Central memory CD8-positive, alpha-beta T cell (primary cell): ENCODE measurements around the gene GBP3.
"Not testable (repeated sequence)": the region's sequence is repeated elsewhere in the genome, so short reads cannot be mapped to it uniquely, and the experiment has no call there.

ENCODE experiments used
- ATAC-seq: fragments of 150-1000 bp; cut with Tn5 transposase; replicated peaks from 2 replicates; pipeline ENCODE4 v1.10.0; 2022; ENCODE audit warnings: mild to moderate bottlenecking, moderate FRiP score, moderate number of reproducible peaks; ENCODE audit not compliant: poor library complexity, severe bottlenecking; ENCODE audit errors: extremely low read depth
- DNase-seq, 2 donors: peaks; one replicate each; pipeline ENCODE4 v3.0.0; 2021; ENCODE audit warnings: low spot score in 2 of 2
- H3K27ac Mint-ChIP-seq: one replicate; pipeline ENCODE4 v1.8.0; 2022; ENCODE audit warnings: low read depth, mild to moderate bottlenecking, moderate library complexity, mixed read lengths
- H3K27me3 Mint-ChIP-seq: one replicate; pipeline ENCODE4 v1.8.0; 2022; ENCODE audit warnings: mixed read lengths
- H3K36me3 Mint-ChIP-seq: one replicate; pipeline ENCODE4 v1.8.0; 2022; ENCODE audit warnings: mild to moderate bottlenecking, moderate library complexity, mixed read lengths; ENCODE audit not compliant: insufficient read depth
- H3K4me1 Mint-ChIP-seq: one replicate; pipeline ENCODE4 v1.8.0; 2022; ENCODE audit warnings: mixed read lengths
- H3K4me3 Mint-ChIP-seq: one replicate; pipeline ENCODE4 v1.8.0; 2022; ENCODE audit warnings: mild to moderate bottlenecking, moderate library complexity, mixed read lengths
- H3K9me3 Mint-ChIP-seq: one replicate; pipeline ENCODE4 v1.8.0; 2022; ENCODE audit warnings: mixed read lengths

Gene GBP3

DNA sequence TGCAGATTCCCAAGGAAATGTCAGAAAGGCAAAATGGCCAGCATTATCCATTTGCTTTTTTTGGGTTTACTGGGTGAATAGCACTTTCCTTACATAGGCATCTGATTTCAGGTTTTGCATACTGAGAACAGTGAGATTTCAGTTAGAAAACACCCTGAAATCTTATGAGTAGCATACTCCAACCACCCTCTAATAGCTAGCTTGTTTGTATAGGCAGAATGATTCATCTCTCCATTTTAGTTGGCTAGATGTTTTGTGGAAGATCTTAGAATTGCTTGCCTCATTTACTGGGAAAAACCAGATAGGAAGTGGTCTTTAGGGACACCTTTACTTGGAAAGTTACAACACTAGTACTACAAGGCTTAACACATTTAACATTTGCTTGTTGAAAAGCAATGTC is 40.6 kb downstream of the GBP3 start:
- Mint-ChIP-seq H3K9me3 (no peaks in the 10 kb centered on the region), H3K27me3 (no peaks in the 10 kb centered on the region), H3K27ac (peak overlapping the region; percentile 38), H3K4me1 (peaks cover 46% of the 10 kb centered on the region), H3K4me3 (no peak overlapping the region), H3K36me3 (peaks cover 21% of the 10 kb centered on the region)
- no peak for DNase-seq
- ATAC-seq: no peak

DNA sequence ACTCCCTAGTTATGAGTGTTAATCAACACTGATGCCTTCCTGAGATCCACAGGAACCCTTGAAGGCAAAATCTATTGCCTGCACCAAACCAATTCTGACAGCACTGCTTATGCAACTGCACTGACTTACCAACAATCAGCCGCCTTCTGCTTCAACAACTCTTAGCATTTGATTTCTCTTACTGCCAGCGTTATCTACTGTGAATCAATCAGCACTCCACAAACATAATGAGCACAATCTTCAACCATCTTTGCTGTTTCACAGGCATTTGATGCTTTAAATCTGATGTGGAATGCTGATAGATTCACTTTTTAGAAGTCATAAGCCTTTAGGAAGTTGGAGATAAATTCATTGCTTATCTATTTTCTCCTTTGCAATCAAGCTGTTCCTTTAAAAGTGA is 41.2 kb downstream of the GBP3 start:
- not testable (repeated sequence) for H3K27me3 Mint-ChIP-seq, H3K9me3 Mint-ChIP-seq, DNase-seq, ATAC-seq
- Mint-ChIP-seq H3K27ac (peak overlapping the region; percentile 38), H3K4me3 (peak overlapping the region; percentile 7), H3K36me3 (peaks cover 21% of the 10 kb centered on the region), H3K4me1 (peaks cover 46% of the 10 kb centered on the region)

DNA sequence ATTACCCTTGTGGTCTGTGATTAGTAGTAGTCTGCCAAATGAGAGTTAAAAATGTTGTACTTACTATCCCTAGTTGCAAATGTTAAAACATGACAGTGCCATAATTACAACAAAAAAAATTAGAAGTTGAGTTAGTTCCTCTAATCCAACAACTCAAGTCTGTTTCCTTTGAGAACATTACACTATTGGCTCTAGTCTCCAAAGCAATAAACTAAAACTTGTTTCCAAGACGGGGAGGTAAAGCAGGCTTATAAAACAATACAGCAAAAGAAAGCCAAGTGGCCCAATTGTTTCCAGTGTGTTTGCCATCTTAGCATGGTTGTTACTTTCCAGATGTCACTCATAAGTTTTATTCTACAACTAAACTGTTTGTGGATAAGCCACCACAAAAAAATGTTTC is 41.8 kb downstream of the GBP3 start:
- Mint-ChIP-seq H3K36me3 (peaks cover 19% of the 10 kb centered on the region), H3K9me3 (no peaks in the 10 kb centered on the region), H3K27ac (no peak overlapping the region), H3K27me3 (no peaks in the 10 kb centered on the region), H3K4me3 (no peak overlapping the region), H3K4me1 (peaks cover 45% of the 10 kb centered on the region)
- ATAC-seq (no peak), DNase-seq (no peak)

DNA sequence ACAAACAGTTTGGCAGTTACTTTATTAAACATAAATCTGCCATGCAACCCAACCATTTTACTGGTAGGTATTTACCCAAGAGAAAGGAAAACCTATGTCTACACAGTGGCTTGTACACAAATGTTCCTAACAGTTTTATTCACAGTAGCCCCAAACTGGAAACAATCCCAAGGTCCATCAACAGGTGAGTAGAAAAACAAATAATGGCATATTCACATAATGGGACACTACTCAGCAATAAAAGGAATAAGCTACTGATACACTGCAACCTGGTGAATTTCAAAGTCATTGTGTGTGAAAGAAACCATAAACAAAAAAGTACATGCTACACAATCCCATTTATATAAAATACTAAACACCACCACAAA is 42.9 kb downstream of the GBP3 start:
- H3K27me3 Mint-ChIP-seq: no peaks in the 10 kb centered on the region
- peaks cover 21% of the 10 kb centered on the region for H3K36me3 Mint-ChIP-seq
- no peak for DNase-seq
- H3K27ac Mint-ChIP-seq: no peak overlapping the region
- peaks cover 37% of the 10 kb centered on the region for H3K4me1 Mint-ChIP-seq
- ATAC-seq: no peak
- H3K9me3 Mint-ChIP-seq: no peaks in the 10 kb centered on the region
- H3K4me3 Mint-ChIP-seq: no peak overlapping the region

DNA sequence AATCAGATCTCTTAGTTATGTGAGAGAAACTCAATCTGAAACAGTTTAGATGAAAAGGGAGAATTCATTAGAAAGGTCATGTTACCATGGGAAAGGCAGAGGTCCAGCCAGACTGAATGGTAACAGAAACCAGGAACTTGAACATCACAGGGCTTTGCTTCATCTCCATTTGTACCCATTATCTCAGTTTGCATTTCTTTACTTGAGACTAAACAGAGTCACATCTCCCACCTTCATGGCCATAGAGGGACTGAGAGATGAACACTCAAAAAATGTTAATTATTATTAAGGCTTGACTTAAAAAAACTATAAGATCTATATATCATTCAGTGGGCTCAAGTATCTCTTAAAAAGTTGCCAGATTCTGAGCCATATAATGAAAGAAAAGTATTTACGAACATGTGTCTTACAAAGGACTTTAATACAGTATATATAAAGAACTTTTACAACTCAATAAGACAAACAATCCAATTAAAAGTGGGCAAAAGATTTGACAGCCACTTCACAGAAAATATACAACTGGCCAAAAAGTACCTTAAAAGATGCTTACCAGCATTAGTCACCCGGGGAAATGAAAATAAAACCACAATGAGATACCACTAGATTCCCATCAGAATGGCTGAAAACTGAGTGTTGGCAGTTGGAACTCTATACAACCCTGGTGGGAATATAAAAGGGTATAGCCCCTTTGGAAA is 43.5 kb downstream of the GBP3 start:
- DNase-seq: no peak
- no peak overlapping the region for H3K27ac Mint-ChIP-seq
- peaks cover 20% of the 10 kb centered on the region for H3K36me3 Mint-ChIP-seq
- no peaks in the 10 kb centered on the region for H3K9me3 Mint-ChIP-seq
- no peaks in the 10 kb centered on the region for H3K27me3 Mint-ChIP-seq
- H3K4me1 Mint-ChIP-seq: peaks cover 34% of the 10 kb centered on the region
- no peak for ATAC-seq
- H3K4me3 Mint-ChIP-seq: no peak overlapping the region

- ATAC-seq: no peak
- no peaks in the 10 kb centered on the region for H3K9me3 Mint-ChIP-seq
- H3K4me1 Mint-ChIP-seq: peaks cover 37% of the 10 kb centered on the region
- H3K27ac Mint-ChIP-seq: no peak overlapping the region
- H3K36me3 Mint-ChIP-seq: peaks cover 17% of the 10 kb centered on the region
- no peaks in the 10 kb centered on the region for H3K27me3 Mint-ChIP-seq
- no peak for DNase-seq
- no peak overlapping the region for H3K4me3 Mint-ChIP-seq
Observed at GRCh38 chr1:88976235-88976634, 46.4 kb downstream of the GBP3 start.

DNA sequence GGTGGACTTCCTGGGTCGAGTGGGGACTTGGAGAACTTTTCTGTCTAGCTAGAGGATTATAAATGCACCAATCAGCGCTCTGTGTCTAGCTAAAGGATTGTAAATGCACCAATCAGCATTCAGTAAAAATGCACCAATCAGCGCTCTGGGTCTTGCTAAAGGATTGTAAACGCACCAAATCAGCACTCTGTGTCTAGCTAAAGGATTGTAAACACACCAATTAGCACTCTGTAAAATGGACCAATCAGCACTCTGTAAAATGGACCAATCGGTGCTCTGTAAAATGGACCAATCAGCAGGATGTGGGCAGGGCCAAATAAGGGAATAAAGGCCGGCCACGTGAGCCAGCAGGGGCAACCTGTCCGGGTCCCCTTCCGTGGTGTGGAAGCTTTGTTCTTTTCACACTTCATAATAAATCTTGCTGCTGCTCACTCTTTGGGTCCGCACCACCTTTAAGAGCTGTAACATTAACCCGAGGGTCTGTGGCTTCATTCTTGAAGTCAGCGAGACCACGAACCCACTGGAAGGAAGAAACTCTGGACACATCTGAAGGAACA is 48.0 kb downstream of the GBP3 start:
- not testable (repeated sequence) for H3K27me3 Mint-ChIP-seq, ATAC-seq, DNase-seq, H3K4me3 Mint-ChIP-seq, H3K9me3 Mint-ChIP-seq
- H3K4me1 Mint-ChIP-seq: peaks cover 30% of the 10 kb centered on the region
- peak overlapping the region; percentile 58 for H3K27ac Mint-ChIP-seq
- peaks cover 14% of the 10 kb centered on the region for H3K36me3 Mint-ChIP-seq

- no peak overlapping the region for H3K4me3 Mint-ChIP-seq
- no peaks in the 10 kb centered on the region for H3K27me3 Mint-ChIP-seq
- H3K9me3 Mint-ChIP-seq: no peaks in the 10 kb centered on the region
- peaks cover 17% of the 10 kb centered on the region for H3K36me3 Mint-ChIP-seq
- peaks cover 26% of the 10 kb centered on the region for H3K4me1 Mint-ChIP-seq
- H3K27ac Mint-ChIP-seq: peak overlapping the region; percentile 58
- no peak for DNase-seq
- ATAC-seq: peak; percentile 40
Observed at GRCh38 chr1:88973520-88974137, 49.0 kb downstream of the GBP3 start.

GRCh38 chr1:88961647-88962275 is 60.9 kb downstream of the GBP3 start:
- Mint-ChIP-seq H3K4me3 (no peak overlapping the region), H3K27me3 (no peaks in the 10 kb centered on the region)

DNA sequence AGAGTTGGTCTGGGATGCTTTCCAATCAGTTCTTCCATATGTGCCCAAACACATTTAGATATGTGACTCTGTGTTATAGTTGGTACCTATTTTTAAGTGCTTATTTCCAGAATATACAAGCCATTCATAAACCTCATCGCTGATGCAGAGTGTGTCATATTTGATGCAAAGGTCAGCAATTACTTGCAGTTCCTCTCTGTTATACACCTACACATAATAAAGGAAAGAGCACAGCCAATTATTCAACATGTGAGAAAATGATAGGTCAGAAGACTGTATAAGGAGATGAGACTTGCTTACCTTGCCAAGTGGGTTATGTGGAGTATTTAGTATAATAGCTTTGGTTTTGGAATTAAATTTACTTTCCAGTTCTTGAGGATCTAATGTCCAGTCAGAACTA is 61.6 kb downstream of the GBP3 start:
- DNase-seq (no peak), ATAC-seq (no peak)
- H3K4me1 Mint-ChIP-seq: peaks cover 6% of the 10 kb centered on the region
- no peaks in the 10 kb centered on the region for H3K9me3 Mint-ChIP-seq
- H3K4me3 Mint-ChIP-seq: no peak overlapping the region
- no peak overlapping the region for H3K27ac Mint-ChIP-seq
- H3K36me3 Mint-ChIP-seq: peaks cover 39% of the 10 kb centered on the region
- H3K27me3 Mint-ChIP-seq: no peaks in the 10 kb centered on the region

More at GRCh38 chr1:88961647-88962275, 60.9 kb downstream of the GBP3 start:
- H3K9me3 Mint-ChIP-seq: no peaks in the 10 kb centered on the region
- H3K4me1 Mint-ChIP-seq: peaks cover 6% of the 10 kb centered on the region
- DNase-seq (no peak), ATAC-seq (no peak)
- no peak overlapping the region for H3K27ac Mint-ChIP-seq
- peaks cover 39% of the 10 kb centered on the region for H3K36me3 Mint-ChIP-seq
